ENCODE results near the gene MPI. TPM values are rescaled to one million over a fixed set of nuclear protein-coding genes. Genes with fewer than 3 reads are reported as not detected.

Gene MPI
- 30.8 and 31.4 TPM in 2 replicates for total RNA-seq (2022)
- percentile 54 among the genes with signal in this experiment for Bru-seq, nascent RNA
- percentile 54 among the genes with signal in this experiment for BruChase-seq, experiment 1, labeled RNA remaining after a 6-hour chase
- BruChase-seq, experiment 2, labeled RNA remaining after a 2-hour chase, result percentile 49 among the genes with signal in this experiment
- long read RNA-seq, full-length matches to known transcripts, result 20 of 30 reads
- long read RNA-seq, partial matches to known transcripts, result 3 of 30 reads
- long read RNA-seq, other reads (novel, unspliced or antisense), result 7 of 30 reads

DNA sequence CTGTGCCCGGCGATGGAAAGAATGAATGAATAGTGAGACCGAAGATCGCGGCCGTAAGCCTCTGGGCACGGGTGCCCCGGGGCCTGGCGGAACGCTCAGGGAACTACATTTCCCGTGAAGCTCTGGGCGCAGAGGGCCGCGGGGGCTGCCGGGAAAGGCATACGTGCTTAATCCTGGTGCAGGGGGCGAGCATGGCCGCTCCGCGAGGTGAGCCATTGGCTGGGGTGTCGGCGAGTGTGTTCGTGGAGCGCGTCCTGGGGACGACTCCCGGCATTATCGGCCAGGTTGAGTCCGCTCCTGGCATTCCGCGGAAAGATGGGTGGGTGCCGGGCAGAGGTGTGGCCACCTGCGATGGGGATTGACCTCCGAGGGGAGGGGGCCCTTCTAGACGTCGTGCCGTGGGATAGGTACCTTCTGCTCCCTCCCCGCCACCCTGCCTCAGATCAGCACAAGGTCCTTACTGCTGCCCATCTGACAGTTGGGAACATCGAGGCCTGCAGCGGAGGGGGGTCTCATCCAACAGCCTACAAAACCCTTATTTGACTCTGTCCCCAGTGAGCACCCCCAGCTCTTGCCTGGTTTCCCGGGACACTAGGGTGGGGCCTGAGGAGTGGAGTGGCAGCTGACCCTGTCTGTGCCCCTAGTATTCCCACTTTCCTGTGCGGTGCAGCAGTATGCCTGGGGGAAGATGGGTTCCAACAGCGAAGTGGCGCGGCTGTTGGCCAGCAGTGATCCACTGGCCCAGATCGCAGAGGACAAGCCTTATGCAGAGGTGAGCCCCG lies at the start of gene MPI:
Gene MPI, plus strand, starts transcription at position 160 of the 782 bp plus-strand sequence. Its CDS starts 32 bp downstream, at position 192.
- Mint-ChIP-seq H3K36me3 (ENCODE audit: insufficient read depth, unreplicated experiment) (peaks cover 24% of the 10 kb centered on the region), H3K4me3 (ENCODE audit: unreplicated experiment) (peak within 1 kb of the TSS; percentile 79), H3K27me3 (ENCODE audit: insufficient read depth, unreplicated experiment) (no peaks in the 10 kb centered on the region), H3K27ac (ENCODE audit: low read depth, unreplicated experiment) (peak within 1 kb of the TSS; percentile 11), H3K4me1 (ENCODE audit: insufficient read depth, unreplicated experiment) (peaks cover 25% of the 10 kb centered on the region), H3K9me3 (ENCODE audit: unreplicated experiment) (no peaks in the 10 kb centered on the region)
- ChIA-PET CTCF (interaction anchor here (0.9 to 5.0 kb wide), 2 partner anchors 11 to 119 kb away, joined by 4 to 38 read pairs; no protein-coding TSS in a partner anchor), POLR2A (interaction anchor here (0.7 to 3.3 kb wide), 9 partner anchors 8 to 565 kb away, joined by 3 to 16 read pairs (median 4); partner anchors contain the start of genes FAM219B and SCAMP2)
- intact Hi-C loops (cut with micrococcal nuclease), result no loop called here
- TSS peak; percentile 67 for BruUV-seq (replicated peaks)
- peak; percentile 73 for DNase-seq (ENCODE audit: unreplicated experiment)
- TF ChIP-seq CTCF (IDR thresholded peaks at IDR 0.05; ENCODE audit: unreplicated experiment), result no peak

DNA sequence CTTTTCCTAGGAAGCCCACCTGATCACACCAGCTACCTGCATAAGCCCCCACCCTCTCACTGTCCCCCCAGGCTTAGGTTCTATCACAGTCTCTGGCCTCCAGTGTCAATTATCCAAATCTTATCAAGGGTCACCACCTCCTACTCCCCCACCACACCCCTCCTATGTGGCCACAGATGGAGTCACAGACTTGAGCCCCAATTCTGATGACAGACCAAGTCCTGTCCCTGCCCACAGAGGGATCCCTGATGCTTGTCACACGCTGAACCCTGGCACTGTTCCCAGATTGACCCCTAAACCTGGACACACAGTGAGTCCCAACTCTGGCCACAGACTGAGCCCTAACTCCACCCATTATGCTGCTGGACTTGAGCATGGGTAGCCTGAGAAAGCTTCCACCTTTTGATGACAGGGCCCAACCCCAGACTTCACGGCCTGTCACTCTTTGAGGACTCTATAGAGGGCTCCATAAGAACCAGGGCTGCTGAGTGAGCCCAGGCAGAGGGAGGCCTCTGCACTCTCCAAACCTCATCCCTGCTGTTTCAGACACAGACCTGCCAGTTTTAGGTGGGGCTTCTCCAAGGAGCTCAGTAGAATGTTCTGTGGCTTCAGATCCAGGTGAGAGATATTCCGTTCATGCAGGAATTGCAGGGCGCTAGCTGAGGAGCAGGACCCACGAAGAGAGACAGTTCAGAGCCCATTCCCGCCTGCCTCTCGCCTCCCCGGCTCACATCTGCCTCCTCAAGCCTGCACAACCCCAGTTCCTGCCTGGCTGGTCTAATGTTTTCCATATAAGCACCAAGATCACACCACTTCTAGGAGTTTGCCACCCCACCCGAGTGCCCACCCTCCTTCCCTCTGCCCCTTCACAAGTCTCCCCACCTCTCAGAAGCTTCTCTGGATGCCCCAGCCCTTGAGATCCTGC lies 48.7 kb upstream of the MPI start:
- no peaks in the 10 kb centered on the region for H3K27me3 Mint-ChIP-seq (ENCODE audit: insufficient read depth, unreplicated experiment)
- POLR2A ChIA-PET, result interaction anchor here (0.6 kb wide), 1 partner anchor 105 kb away, joined by 3 read pairs; no protein-coding TSS in a partner anchor
- DNase-seq (ENCODE audit: unreplicated experiment), result no peak
- H3K4me1 Mint-ChIP-seq (ENCODE audit: insufficient read depth, unreplicated experiment), result no peaks in the 10 kb centered on the region
- no peak for TF ChIP-seq CTCF (IDR thresholded peaks at IDR 0.05; ENCODE audit: unreplicated experiment)
- H3K9me3 Mint-ChIP-seq (ENCODE audit: unreplicated experiment), result no peaks in the 10 kb centered on the region
- H3K36me3 Mint-ChIP-seq (ENCODE audit: insufficient read depth, unreplicated experiment), result peaks cover 18% of the 10 kb centered on the region
- intact Hi-C loops (cut with micrococcal nuclease), result no loop called here
- no peak overlapping the region for H3K4me3 Mint-ChIP-seq (ENCODE audit: unreplicated experiment)
- no TSS peak for BruUV-seq (replicated peaks)
- CTCF ChIA-PET, result interaction anchor here (0.6 to 2.2 kb wide), 3 partner anchors 60 to 110 kb away, joined by 3 to 12 read pairs (median 10); no protein-coding TSS in a partner anchor
- H3K27ac Mint-ChIP-seq (ENCODE audit: low read depth, unreplicated experiment), result no peak overlapping the region

GRCh38 chr15:74841891-74842373 lies 47.9 kb upstream of the MPI start:
- intact Hi-C loops (cut with micrococcal nuclease), result loop anchor here (1.0 to 2.0 kb wide), 3 partner anchors 25 to 59 kb away; partner anchors contain the start of gene SCAMP2
- Mint-ChIP-seq H3K27me3 (ENCODE audit: insufficient read depth, unreplicated experiment) (no peaks in the 10 kb centered on the region), H3K9me3 (ENCODE audit: unreplicated experiment) (no peaks in the 10 kb centered on the region), H3K4me1 (ENCODE audit: insufficient read depth, unreplicated experiment) (no peaks in the 10 kb centered on the region), H3K36me3 (ENCODE audit: insufficient read depth, unreplicated experiment) (peaks cover 21% of the 10 kb centered on the region), H3K4me3 (ENCODE audit: unreplicated experiment) (peak overlapping the region; percentile 83), H3K27ac (ENCODE audit: low read depth, unreplicated experiment) (no peak overlapping the region)
- no TSS peak for BruUV-seq (replicated peaks)
- ChIA-PET CTCF (interaction anchor here (0.6 to 2.2 kb wide), 9 partner anchors 36 to 112 kb away, joined by 3 to 12 read pairs (median 3); no protein-coding TSS in a partner anchor), POLR2A (interaction anchor here (0.8 to 2.6 kb wide), 6 partner anchors 22 to 61 kb away, joined by 3 to 18 read pairs (median 4); no protein-coding TSS in a partner anchor)
- no peak for DNase-seq (ENCODE audit: unreplicated experiment)
- TF ChIP-seq CTCF (IDR thresholded peaks at IDR 0.05; ENCODE audit: unreplicated experiment), result no peak
